Measurements from ENCODE around the gene ALDH1A1. TPM values are rescaled to one million over a fixed set of nuclear protein-coding genes. Genes with fewer than 3 reads are reported as not detected.

Gene ALDH1A1
- total and polyA plus RNA-seq, 2 of the 8 experiments (the other 6 are each of a cell fraction or from before 2014, with no cell fraction given), result 0.50 to 0.82 TPM

GRCh38 chr9:72949244-72949582 is 3.6 kb downstream of the ALDH1A1 start:
- ChIA-PET POLR2A (ENCODE audit: partially characterized antibody) (no interaction called here), CTCF (ENCODE audit: partially characterized antibody) (interaction anchor here (1.1 to 7.2 kb wide), 4 partner anchors 10 to 1794 kb away, joined by 3 to 32 read pairs (median 4); no protein-coding TSS in a partner anchor)
- no peaks in the 10 kb centered on the region for H3K9me3 ChIP-seq (ENCODE audit: insufficient read depth in 2 of 2, low read depth in 1 of 2, low read length in 1 of 2)

More at GRCh38 chr9:72949244-72949582, 3.6 kb downstream of the ALDH1A1 start:
- no peak overlapping the region for H2AK5ac ChIP-seq (ENCODE audit: low read depth, low read length)
- H3K36me3 ChIP-seq (ENCODE audit: control insufficient read depth in 2 of 4, insufficient read depth in 4 of 4, low read length in 3 of 4), result no peaks in the 10 kb centered on the region
- H3K14ac ChIP-seq (ENCODE audit: insufficient read length), result no peak overlapping the region
- H2AFZ ChIP-seq (ENCODE audit: low read length), result peak overlapping the region; percentile 57; the same call in 1 of the 2 replicates
- H4K20me1 ChIP-seq (replicated peaks in 1 of 2; ENCODE audit: control insufficient read depth in 1 of 2, insufficient read depth in 2 of 2, low read length in 2 of 2), result no peaks in the 10 kb centered on the region
- H3K4me2 ChIP-seq (ENCODE audit: insufficient read depth in 1 of 2, low read depth in 2 of 2, low read length in 2 of 2), result no peak overlapping the region
- no peak for TF ChIP-seq EZH2 (IDR thresholded peaks at IDR 0.05; ENCODE audit: low read depth, low read length, severe bottlenecking)
- DNase-seq (ENCODE audit: low read depth in 1 of 2, low spot score in 2 of 2) (no peak), FAIRE-seq (no peak)
- H4K5ac ChIP-seq (ENCODE audit: insufficient read length, low read depth, low read length), result no peak overlapping the region
- H3K9ac ChIP-seq (replicated peaks in 1 of 4; ENCODE audit: extremely low read depth in 1 of 4, low read depth in 3 of 4, low read length in 3 of 4), result no peak overlapping the region
- H3K4ac ChIP-seq (replicated peaks; ENCODE audit: insufficient read length, low read depth, low read length), result no peak overlapping the region
- no peak overlapping the region for H3K18ac ChIP-seq (ENCODE audit: extremely low read depth, low read length)
- H3K79me1 ChIP-seq (ENCODE audit: low read depth, low read length), result no peaks in the 10 kb centered on the region
- WGBS, 2 experiments (ENCODE audit: extremely low coverage in 1 of 2, insufficient coverage in 1 of 2, insufficient read length in 1 of 2, insufficient replicate concordance in 2 of 2, low coverage in 1 of 2, low lambda C conversion rate in 2 of 2, missing lambda C conversion rate in 1 of 2), result 86% methylated on average over 1 of the region's 1 CpG; no CpG with 5 or more reads in 1 of the 2 experiments
- H3K23me2 ChIP-seq (ENCODE audit: low read depth, low read length), result no peaks in the 10 kb centered on the region
- H2BK20ac ChIP-seq (ENCODE audit: low read length), result no peak overlapping the region
- no peak overlapping the region for H4K91ac ChIP-seq (replicated peaks; ENCODE audit: insufficient read length, low read length)
- H2BK15ac ChIP-seq (ENCODE audit: low read length), result no peak overlapping the region
- H3K56ac ChIP-seq (replicated peaks; ENCODE audit: insufficient read length, low read depth, low read length), result no peak overlapping the region
- no peak overlapping the region for H2BK120ac ChIP-seq (replicated peaks; ENCODE audit: low read depth, low read length)
- no peaks in the 10 kb centered on the region for H3K27me3 ChIP-seq (replicated peaks in 1 of 4; ENCODE audit: control insufficient read depth in 3 of 4, extremely low read depth in 1 of 4, insufficient read depth in 3 of 4, low read length in 3 of 4)
- H3K4me3 ChIP-seq (ENCODE audit: extremely low read depth in 1 of 4, insufficient read depth in 2 of 4, low read depth in 3 of 4, low read length in 4 of 4), result no peak overlapping the region
- H3K79me2 ChIP-seq (ENCODE audit: control insufficient read depth in 1 of 2, insufficient read depth in 2 of 2, low read length in 2 of 2), result no peaks in the 10 kb centered on the region
- H4K8ac ChIP-seq (ENCODE audit: extremely low read depth, insufficient read depth, low read length), result no peak overlapping the region
- H2BK12ac ChIP-seq (ENCODE audit: low read depth, low read length), result no peak overlapping the region
- H3K4me1 ChIP-seq (replicated peaks in 1 of 4; ENCODE audit: control insufficient read depth in 3 of 4, insufficient read depth in 4 of 4, low read length in 3 of 4), result peaks cover 0 to 3% (median 0%) of the 10 kb centered on the region in 4 experiments; a peak in 1 of 7 replicates
- no peak overlapping the region for H2BK5ac ChIP-seq (ENCODE audit: low read depth, low read length)
- no peak overlapping the region for H3K23ac ChIP-seq (ENCODE audit: insufficient read length)
- H3K27ac ChIP-seq (ENCODE audit: low read depth, low read length), result no peak overlapping the region

Measured in H1 (cell line).